ENCODE data around the gene CALML5. TPM values are rescaled to one million over a fixed set of nuclear protein-coding genes. Genes with fewer than 3 reads are reported as not detected.

The CALML5 gene
- total RNA-seq, 1 donor from 2014 or later: not detected

- Mint-ChIP-seq H3K27ac (ENCODE audit: unreplicated experiment) (no peak overlapping the region), H3K4me1 (ENCODE audit: unreplicated experiment) (peaks cover 16% of the 10 kb centered on the region), H3K4me3 (ENCODE audit: unreplicated experiment) (no peak overlapping the region), H3K9me3 (ENCODE audit: unreplicated experiment) (no peaks in the 10 kb centered on the region), H3K36me3 (ENCODE audit: low read depth, unreplicated experiment) (no peaks in the 10 kb centered on the region), H3K27me3 (ENCODE audit: unreplicated experiment) (peaks cover 5% of the 10 kb centered on the region)
- no peak for DNase-seq (ENCODE audit: low spot score)
- TF ChIP-seq CTCF (IDR thresholded peaks at IDR 0.05; ENCODE audit: unreplicated experiment): no peak
Measured at GRCh38 chr10:5497948-5498730, 1.2 kb downstream of the CALML5 start.

GRCh38 chr10:5497289-5497688, 2.1 kb downstream of the CALML5 start:
- DNase-seq (ENCODE audit: low spot score): no peak
- Mint-ChIP-seq H3K27me3 (ENCODE audit: unreplicated experiment) (peaks cover 5% of the 10 kb centered on the region), H3K27ac (ENCODE audit: unreplicated experiment) (no peak overlapping the region), H3K9me3 (ENCODE audit: unreplicated experiment) (no peaks in the 10 kb centered on the region), H3K36me3 (ENCODE audit: low read depth, unreplicated experiment) (no peaks in the 10 kb centered on the region), H3K4me3 (ENCODE audit: unreplicated experiment) (no peak overlapping the region), H3K4me1 (ENCODE audit: unreplicated experiment) (peaks cover 14% of the 10 kb centered on the region)
- TF ChIP-seq CTCF (IDR thresholded peaks at IDR 0.05; ENCODE audit: unreplicated experiment): no peak

- Mint-ChIP-seq H3K4me1 (ENCODE audit: unreplicated experiment) (peaks cover 7% of the 10 kb centered on the region), H3K27ac (ENCODE audit: unreplicated experiment) (no peak overlapping the region), H3K9me3 (ENCODE audit: unreplicated experiment) (no peaks in the 10 kb centered on the region), H3K36me3 (ENCODE audit: low read depth, unreplicated experiment) (no peaks in the 10 kb centered on the region), H3K4me3 (ENCODE audit: unreplicated experiment) (no peak overlapping the region), H3K27me3 (ENCODE audit: unreplicated experiment) (peaks cover 5% of the 10 kb centered on the region)
- TF ChIP-seq CTCF (IDR thresholded peaks at IDR 0.05; ENCODE audit: unreplicated experiment): no peak
- DNase-seq (ENCODE audit: low spot score): no peak
Measured at GRCh38 chr10:5496261-5497250, 2.8 kb downstream of the CALML5 start.

- no peak overlapping the region for H3K27ac Mint-ChIP-seq (ENCODE audit: unreplicated experiment)
- no peak overlapping the region for H3K4me3 Mint-ChIP-seq (ENCODE audit: unreplicated experiment)
- no peak for TF ChIP-seq CTCF (IDR thresholded peaks at IDR 0.05; ENCODE audit: unreplicated experiment)
- no peaks in the 10 kb centered on the region for H3K9me3 Mint-ChIP-seq (ENCODE audit: unreplicated experiment)
- no peaks in the 10 kb centered on the region for H3K36me3 Mint-ChIP-seq (ENCODE audit: low read depth, unreplicated experiment)
- DNase-seq (ENCODE audit: low spot score): no peak
- H3K27me3 Mint-ChIP-seq (ENCODE audit: unreplicated experiment): peaks cover 2% of the 10 kb centered on the region
- no peaks in the 10 kb centered on the region for H3K4me1 Mint-ChIP-seq (ENCODE audit: unreplicated experiment)
Measured at GRCh38 chr10:5494611-5495010, 4.8 kb downstream of the CALML5 start.
